Right lobe of liver (tissue), 4 donors: ENCODE measurements around the gene RTF2.

Experiments used
- POLR2A ChIP-seq: fragments of 450-650 bp; IDR thresholded peaks from one replicate; pipeline ENCODE4 v1.6.1; 2017; ENCODE audit warnings: antibody characterized with exemption, mild to moderate bottlenecking
- TF ChIP-seq, protein P1 (sequence below), 4 donors: fragments of 200-600 bp in 3 of 4; fragments of 450-650 bp in 1 of 4; IDR thresholded peaks; one replicate each; pipeline versions ENCODE4 v1.5.1 to v1.8.0; 2016 to 2022; ENCODE audit warnings: antibody characterized with exemption in 4 of 4, mild to moderate bottlenecking in 2 of 4
- donor health status: DM: no; HTN: no; CAD: no.
- donor health status: DM: no; HTN: no; CAD: no.
- donor health status: DM: no; HTN: yes; CAD: no.

DNA sequence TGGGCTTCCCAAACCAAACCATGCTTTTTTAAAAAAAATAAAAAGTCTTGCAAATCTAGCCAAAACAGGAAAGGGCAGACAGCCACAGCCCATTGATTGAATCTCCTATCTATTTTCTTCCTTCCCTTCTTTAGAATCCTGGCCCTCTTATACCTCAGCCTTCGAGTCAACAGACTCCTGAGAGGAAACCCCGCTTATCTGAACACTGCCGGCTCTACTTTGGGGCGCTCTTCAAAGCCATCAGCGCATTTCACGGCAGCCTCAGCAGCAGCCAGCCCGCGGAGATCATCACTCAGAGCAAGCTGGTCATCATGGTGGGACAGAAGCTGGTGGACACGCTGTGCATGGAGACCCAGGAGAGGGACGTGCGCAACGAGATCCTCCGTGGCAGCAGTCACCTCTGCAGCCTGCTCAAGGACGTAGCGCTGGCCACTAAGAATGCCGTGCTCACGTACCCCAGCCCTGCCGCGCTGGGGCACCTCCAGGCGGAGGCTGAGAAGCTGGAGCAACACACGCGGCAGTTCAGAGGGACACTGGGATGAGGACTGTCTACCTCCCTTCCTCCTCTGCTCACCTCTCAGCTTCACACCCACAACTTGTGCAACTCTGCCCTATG is 10.1 kb upstream of the RTF2 start:
- TF ChIP-seq, protein P1, sequence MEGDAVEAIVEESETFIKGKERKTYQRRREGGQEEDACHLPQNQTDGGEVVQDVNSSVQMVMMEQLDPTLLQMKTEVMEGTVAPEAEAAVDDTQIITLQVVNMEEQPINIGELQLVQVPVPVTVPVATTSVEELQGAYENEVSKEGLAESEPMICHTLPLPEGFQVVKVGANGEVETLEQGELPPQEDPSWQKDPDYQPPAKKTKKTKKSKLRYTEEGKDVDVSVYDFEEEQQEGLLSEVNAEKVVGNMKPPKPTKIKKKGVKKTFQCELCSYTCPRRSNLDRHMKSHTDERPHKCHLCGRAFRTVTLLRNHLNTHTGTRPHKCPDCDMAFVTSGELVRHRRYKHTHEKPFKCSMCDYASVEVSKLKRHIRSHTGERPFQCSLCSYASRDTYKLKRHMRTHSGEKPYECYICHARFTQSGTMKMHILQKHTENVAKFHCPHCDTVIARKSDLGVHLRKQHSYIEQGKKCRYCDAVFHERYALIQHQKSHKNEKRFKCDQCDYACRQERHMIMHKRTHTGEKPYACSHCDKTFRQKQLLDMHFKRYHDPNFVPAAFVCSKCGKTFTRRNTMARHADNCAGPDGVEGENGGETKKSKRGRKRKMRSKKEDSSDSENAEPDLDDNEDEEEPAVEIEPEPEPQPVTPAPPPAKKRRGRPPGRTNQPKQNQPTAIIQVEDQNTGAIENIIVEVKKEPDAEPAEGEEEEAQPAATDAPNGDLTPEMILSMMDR (IDR thresholded peaks at IDR 0.05): no peak
- TF ChIP-seq POLR2A: no peak
